Hippocampal formation (tissue), 2 donors: ENCODE results near the gene IL23R.
A peak's percentile ranks its signal among the peaks of the same experiment; 100 is the strongest.

Source experiments
- DNase-seq, 2 donors: peaks; one replicate each; lab custom pipeline; 2025; lab: John Stamatoyannopoulos, UW

Gene IL23R

DNA sequence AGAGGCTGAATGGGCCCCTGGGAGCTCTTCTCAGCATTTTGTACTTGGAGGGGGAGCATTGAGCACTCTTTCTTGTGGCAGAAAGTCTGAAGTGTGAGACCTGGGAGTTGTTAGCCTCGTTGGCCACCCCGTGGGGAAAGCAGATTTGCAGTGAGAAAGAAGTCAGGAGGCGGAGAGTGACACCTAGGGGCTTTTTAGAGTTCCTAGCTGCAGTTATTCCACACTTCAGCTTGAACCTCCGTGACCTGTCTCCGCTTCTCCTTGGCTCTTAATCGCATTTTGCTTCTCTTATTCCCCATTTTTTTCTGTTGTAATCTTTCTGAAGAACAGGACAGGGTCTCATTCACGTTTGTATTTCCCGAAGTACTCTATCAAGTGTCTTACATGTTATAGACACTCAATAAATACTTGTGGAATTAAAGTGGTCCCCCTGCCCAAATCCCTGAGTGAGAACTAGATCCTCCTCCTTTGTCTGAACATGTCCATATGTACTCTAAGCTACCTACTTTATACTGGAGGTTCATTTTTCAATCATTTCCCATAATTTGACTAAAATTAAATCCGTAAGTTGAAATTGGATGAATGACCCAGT, 17.0 kb upstream of the IL23R start:
- DNase-seq = peak; percentile 52 to 67

DNA sequence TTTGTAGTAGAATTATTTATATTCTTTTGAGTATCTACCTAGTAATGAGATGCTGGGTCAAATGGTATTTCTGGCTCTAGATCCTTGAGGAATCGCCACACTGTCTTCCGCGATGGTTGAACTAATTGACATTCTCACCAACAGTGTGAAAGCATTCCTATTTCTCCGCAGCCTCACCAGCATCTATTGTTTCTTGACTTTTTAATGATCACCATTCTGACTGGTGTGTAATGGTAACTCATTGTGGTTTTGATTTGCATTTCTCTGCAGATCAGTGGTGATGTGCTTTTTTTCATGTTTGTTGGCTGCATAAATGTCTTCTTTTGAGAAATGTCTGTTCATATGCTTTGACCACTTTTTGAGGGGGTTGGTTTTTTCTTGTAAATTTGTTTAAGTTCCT, 15.3 kb upstream of the IL23R start:
- DNase-seq = no peak

DNA sequence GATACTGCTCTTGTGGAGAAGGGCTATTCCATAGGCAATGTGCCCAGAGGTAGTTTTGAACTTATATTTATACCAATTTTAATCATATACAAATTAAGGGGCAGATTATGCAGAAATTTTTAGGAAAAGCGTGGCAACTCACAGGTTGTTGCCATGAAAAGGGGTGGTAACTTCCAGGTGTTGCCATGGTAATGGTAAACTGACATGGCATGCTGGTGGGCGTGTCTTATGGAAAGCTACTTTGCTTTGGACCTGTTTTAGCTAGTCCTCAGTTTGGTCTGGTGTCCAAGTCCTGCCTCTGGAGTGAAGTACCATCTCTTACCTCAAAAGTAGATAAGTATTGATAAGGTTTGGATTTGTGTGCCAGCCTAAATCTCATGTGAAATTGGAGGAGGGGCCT, 7.9 kb upstream of the IL23R start:
- no peak for DNase-seq

DNA sequence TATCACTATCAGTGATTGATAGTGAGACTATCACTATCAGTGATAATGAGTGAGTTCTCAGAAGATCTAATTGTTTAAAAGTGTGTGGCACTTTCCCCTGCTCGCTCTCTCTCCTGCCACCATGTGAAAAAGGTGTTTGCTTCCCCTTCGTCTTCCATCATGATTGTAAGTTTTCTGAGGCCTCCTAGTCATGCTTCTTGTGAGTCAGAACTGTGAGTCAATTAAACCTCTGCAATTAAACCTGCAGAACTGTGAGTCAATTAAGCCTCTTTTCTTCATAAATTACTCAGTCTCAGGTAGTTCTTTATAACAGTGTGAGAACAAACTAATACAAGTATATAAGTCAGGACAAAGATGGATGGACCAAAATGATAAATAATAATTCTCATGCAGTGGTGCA, 7.0 kb upstream of the IL23R start:
- no peak for DNase-seq

DNA sequence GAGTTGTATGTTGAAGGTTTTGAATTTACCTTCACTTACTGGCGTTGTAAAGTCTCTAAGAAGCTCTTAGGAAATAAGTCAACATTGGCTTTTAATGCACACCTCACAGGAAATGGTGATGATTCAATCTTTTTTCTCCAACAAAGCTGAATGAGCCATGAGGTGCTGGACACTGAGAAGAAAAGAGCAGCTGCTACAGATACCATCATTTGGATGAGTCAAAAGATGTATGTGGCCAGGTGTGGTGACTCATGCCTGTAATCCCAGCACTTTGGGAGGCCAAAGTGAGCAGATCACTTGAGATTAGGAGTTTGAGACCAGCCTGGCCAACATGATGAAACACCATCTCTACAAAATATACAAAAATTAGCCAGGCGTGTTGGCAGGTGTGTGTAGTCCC, 3.3 kb upstream of the IL23R start:
- DNase-seq = no peak

DNA sequence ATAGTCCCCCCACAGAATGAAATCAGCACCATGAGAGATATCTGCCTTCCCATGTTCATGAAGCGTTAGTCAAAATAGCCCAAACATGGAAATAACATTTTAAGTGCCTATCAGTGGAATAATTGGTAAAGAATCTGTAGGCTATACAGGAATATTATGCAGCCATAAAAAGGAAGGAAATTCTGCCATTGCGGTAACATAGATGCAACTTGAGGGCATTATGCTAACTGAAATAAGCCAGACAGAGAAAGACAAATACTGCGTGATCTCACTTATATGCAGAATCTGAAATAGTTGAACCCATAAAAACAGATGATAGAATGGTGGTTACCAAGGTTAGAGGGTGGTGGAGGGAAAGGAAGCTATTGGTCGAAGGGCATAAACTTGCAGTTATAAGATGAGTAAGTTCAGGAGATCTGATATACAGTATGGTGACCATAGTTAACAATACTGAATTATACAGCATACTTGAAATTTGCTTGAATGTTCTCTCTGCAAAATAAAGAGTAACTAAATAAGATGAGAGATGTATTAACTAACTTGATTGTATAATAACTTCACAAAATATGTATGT, 699 bp upstream of the IL23R start:
- DNase-seq = no peak

DNA sequence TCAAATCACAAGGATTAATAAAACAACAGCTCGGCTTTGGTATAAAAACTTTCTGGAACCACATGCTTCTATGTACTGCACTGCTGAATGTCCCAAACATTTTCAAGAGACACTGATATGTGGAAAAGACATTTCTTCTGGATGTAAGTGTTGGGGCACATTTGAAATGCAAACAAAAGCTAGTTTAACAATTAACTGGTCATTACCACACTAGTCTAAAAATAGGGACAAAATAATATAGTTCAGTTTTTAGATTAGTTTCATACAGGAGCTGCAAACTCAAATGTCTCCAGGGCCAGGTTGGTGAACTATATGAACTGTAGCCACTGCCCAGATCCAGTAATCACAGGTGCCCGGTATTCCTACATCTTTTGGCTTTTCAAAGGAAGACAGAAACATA, 3.2 kb downstream of the IL23R start:
- no peak for DNase-seq

DNA sequence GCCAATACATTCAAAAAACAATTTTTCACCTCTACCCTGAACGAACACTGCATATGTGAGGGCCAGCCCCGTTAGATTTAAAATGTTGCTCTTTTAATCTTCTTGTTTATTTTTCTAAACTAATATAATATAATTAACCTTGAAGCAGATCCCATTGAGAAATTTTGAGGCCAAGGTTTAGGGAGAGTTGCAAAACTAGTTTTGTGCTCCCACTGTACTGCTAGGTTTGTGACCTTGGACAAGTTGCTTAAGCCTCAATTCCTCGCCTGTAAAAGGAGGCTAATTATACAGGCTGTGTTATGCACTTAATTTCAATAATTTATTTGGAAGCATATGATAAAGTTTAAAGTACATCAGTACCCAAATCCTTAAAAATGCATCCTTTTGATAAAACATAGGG, 3.7 kb downstream of the IL23R start:
- no peak for DNase-seq

DNA sequence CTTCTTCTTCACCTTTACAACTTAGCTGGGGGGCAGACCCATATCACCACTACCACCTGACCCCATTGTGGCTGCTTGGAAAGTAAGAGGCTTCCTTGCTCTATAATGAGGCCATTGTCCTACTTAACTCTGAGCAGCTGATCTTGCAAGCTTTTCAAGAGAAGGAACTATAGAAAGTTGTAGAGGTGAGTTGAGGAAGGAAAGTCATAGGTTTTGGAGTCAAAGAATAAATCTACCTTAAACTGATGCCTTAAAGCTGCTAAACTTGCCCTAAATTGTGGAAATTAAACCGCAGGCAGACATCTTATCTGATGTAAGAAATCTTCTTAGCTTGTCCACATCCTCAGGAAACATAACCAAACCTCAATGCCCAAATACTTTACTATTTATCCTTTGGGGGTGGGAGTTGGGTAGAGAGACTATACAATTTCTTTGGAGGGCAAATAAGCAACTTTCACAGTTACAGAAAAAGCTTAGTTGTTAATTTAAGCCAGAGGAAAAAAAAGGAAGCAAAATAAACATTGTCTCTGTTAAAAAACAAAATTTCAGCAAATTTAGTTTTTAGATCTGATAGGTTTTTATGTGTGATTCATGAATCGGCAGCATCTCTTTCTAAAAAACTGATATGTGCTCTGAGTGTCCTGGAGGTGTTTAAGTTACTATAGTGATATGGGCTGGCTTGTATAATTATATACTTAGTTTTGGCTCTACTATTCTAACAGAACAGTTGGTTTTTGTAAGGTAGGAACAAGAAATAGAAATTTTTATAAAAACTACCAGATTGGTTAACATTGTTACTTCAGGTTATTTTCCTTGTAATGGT, 4.7 kb downstream of the IL23R start:
- no peak for DNase-seq

DNA sequence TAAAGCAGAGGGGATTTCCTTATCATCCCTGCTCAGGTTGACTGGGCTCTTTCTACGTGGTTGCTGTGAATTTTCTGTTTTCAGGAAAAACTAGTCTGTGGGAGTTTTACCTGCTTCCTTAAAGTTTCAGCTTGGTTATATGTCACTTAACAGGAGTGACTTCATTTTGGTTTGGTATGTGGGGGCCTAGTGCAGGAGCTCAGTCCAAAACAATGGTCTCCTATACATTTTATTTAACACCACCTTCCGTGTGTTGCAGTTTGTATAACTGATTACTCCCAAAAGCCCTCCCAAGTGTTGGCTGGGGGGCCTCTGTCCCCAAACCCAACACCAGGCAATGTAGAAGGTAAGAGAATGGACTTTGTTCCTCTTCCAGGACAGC, 5.3 kb downstream of the IL23R start:
- no peak for DNase-seq

DNA sequence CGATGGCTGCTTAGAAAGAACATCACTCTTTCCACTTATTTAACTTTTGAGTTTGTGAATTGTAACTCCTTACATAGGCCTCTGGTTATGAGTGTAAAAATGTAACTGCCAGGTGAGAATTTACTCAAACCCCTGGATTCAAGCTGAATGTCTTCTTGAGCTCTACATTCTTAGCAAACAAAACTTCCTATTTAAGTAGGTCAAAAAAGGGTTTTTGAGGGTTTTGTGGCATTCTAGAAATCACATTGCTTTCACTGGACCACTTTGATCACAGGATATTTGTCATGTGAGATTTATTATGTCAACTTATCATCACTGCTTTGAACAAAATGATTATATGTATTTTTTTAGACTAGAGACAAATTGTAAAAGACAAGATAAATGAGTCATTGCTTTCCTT, 5.7 kb downstream of the IL23R start:
- DNase-seq = no peak

DNA sequence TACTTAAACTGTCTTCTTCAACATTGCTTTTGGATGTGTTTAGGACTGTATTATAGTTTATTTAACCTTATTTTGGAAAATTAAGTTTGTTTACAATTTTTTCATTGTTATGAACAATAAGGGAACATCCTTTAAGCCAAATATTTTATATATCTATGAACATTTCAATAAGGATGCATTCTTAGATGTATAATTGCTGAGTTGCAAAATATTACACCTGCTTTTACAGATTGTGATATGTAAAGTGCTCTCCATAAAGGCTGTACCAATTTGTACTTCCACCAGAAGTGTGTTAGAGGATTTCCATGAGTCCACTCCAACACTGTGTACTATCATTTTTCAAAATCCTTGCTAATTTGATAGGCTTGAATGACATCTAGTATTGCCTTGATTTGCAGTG, 7.7 kb downstream of the IL23R start:
- no peak for DNase-seq

DNA sequence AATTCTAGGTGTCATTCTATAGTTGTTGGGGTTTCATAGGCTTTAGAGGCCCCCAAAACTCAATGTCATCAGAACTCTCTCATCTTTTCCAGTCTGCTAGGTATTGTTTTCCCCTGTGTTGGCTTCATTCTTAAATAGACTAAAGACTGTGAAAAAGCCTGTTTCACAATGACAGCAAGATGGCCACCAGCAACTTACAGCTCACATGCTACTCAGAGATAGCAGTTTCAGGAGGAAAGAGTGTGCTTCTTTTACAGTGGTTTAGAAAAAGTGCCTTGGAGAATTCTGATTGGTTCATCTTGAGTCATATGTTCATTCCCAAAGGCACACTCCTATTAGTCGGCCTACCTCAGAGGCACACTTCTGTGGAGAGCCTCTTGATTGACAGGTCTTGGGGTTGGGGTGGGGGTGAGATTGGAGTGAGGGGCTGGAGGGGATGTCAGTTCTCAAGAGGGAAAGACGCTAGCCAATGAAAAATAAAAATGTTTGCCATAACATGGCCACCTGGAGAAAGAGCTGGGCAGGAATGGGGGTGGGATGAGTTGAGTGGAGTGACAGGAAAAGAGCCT, 8.5 kb downstream of the IL23R start:
- no peak for DNase-seq

DNA sequence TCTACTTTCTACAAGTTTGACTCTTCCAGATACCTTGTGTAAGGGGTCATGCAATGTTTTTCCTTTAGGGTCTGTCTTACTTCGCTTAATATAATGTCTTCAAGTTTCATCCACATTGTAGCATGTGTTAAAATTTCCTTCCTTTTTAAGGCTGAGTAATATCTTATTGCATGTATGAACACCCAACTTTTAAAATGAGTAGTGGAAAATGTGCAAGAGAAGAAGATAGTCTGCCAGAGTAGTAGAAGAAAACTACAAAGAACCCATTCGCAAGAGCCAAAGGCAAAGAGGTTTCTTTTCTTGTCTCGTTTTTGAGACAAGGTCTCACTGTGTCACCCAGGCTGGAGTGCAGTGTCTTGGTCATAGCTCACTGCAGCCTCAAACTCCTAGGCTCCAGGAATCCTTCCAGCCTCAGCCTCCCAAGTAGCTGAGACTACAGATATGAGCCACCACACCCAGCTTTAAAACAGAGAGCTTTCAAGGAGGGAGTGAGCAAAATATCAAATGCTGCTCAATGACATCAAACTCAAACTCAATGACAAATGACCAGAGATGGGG, 9.4 kb downstream of the IL23R start:
- DNase-seq = no peak

DNA sequence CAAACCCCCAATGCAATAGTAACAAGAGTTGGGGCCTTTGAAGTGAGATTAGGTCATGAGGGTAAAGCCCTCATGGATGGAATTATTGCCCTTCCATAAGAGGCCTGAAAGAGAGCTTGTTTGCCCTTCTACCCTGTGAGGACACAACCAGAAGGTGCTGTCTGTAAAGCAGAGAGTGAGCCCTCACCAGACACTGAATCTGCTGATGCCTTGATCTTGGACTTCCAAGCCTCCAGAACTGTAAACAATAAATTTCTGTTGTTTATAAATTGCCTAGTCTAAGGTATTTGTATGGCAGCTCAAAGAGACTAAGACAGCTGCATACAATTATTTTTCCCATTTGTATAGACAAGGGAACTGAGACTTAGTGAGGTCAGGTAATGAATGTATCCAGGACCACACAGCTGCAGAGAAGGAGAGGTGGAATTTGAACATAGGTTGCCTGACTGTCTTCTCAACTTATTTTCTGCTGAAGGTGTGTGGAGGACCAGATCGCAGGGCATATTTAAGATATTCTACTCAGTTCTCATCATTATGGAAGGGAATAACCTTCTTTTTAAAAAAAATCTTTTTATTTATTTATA, 18.7 kb downstream of the IL23R start:
- no peak for DNase-seq

DNA sequence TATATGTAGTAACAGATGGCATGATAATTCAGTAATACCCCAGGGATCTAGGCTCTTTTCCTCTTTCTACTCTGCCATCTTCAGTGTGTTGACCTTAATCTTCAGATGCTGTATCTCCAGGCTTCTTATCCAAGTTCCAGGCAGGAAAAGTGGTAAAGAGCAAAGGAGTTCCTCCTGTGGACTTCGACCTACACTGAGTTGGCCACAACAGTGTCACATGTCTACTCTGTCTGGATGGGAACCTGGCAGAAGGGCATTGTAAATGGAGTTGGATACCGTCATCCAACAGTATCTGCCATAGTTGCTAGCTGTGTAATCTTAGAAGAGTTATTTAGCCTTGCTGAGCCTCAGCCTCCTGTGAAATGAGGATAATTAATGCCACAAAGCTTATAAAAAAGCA, 21.9 kb downstream of the IL23R start:
- DNase-seq = no peak

DNA sequence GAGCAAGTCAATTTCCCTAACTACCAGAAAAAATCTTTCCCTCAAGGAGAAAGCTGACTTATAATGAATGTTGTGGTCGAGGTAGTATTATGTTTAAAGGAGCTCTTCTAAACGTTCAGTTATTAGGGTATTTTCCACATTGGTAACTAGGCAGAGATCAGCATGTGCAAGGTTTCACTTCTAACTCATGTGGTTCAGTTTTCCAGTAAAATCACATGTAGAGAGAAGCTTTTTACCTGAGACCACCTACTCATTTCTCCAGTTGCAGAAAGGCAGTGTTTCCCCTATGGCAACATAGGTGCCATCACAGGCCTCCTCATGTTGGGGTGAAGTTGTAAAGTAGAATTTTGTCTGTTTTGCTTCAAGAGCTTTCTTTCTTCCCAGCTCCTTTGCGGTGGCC, 23.7 kb downstream of the IL23R start:
- DNase-seq = no peak

DNA sequence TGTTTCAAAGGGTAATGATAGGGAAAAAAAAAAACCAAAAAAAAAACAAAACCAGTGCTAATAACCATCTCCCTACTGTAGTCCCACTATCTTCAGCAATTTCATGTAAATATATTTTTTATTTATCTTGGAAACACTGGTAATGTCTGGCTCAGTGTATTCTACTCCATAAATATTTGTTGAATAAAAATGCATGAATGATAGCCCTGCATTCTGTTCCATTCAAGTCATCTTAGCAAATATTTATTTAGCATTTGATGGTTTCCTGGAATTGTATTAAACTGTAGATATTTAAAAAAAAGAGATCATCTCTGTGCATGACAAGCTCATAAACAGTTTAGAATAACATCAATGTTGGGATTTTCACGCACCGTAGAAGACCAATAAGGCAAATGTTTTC, 24.2 kb downstream of the IL23R start:
- DNase-seq = no peak

DNA sequence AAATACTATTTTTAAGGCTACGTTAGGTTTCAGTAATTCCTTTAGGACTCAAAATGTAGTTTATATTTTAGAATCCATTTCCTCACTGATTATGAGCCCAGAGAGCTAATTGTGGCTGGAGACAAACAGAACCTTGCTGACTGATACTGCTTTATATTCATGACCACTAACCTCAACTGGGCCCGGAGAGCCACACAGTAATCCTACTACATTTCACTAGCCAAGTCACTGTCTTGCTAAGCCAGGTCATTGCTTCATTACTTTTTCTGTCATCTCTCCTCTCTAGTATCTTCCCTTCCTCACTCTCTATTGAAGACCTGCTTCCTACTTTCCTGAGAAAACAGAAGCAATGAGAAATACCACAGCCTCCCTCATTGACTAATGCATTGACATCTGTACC, 24.7 kb downstream of the IL23R start:
- no peak for DNase-seq

DNA sequence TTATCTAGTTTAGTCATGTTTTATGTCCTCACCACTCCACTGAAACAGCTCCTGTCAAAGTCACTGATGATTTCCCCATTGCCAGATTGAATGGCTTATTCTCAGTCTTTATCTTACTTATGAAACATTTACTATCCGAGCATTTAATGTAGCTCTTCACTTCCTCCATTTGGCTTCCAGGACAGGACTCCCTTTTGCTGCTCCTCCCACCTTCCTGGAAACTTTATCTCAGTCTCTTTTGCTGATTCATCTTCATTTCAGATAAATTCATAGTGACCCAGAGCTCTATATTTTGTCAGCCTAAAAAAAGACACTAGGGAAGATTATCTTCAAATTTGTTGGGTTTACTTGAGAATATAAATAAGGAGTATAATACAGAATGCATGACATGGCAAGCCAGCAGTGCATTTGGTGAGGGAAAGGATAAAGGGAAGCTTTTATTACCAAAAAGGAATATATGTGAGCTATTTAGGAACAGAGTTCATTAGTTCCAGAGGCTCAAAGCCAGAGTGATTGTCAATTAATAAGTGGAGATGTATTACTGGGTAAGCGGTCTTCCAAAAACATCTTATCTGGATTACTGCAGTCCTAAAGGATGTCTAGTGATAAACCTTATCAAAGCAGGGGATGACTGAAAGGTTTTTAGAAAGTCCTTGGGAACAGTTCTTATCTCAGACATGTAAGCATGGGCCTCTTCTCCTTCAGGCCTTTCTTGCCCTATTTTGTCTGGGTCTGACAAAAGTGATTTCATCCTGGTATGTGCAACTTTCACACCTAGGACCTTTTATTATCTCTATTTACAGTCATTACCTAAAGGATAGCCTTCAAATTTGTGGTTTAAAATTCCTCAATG, 25.6 kb downstream of the IL23R start:
- no peak for DNase-seq

DNA sequence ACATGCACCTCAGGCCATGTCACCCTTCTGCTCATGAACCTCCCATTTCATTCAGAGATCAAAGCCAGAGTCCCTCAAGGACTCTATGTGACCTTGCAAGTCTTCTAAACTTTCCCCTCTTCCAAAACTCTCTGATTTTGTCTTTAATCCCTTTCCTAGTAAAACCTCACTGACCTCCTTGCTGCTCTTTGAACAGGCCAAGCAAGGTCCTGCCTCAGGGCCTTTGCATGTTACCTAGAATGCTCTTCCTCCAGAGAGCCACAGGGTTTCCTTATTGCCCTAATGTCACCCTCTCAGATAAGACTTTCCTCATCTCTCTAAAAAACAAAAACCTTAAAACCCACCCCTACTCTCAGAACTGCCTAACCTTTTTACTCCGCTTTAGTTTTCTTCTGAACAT, 26.6 kb downstream of the IL23R start:
- DNase-seq = no peak

DNA sequence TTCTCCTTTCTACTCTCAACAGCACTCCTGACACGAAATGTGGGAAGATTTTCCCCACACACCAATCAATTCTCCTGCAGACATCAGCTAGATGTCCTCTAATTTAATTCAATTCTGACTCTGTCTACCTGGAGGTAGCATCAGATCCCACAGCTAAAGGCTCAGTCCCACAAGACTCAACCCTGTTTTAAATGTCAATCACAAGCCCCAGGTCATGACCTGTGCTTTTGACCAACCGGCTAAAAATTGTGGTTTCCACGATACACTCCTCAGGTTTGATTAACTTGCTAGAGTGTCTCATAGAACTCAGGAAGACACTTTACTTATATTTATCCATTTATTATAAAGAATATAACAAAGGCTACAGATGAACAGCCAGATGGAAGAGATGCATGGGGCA, 27.4 kb downstream of the IL23R start:
- DNase-seq = no peak
